ENCODE results near the gene PGA4. TPM values are rescaled to one million over a fixed set of nuclear protein-coding genes. Genes with fewer than 3 reads are reported as not detected.
"Not testable (repeated sequence)": the region's sequence is repeated elsewhere in the genome, so short reads cannot be mapped to it uniquely, and the experiment has no call there.

PGA4 gene
- total RNA-seq (ENCODE audit: low replicate concordance), result 1.6 and 7.0 TPM in 2 replicates
- long read RNA-seq, partial matches to known transcripts, result 0 of 1 reads
- long read RNA-seq, other reads (novel, unspliced or antisense), result 1 of 1 reads

DNA sequence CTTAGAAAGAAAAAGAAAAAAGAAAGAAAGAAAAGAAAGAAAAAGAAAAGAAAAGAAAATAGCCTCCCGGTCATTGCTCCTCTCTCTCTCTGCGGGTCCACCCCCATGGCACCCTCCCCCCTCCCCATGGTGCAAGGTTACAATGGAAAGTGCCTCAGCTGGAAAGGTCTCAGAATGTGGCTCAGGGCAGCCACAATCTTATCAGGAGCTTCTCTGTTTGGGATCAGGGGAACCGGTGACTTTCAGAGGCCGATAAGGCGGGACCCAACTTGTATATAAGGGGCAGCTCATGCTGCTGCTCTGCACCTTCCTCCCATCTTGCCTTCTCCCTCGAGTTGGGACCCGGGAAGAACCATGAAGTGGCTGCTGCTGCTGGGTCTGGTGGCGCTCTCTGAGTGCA lies at the start of gene PGA4:
Gene PGA4, plus strand, starts transcription at position 301 of the 400 bp plus-strand sequence. Its CDS starts 54 bp downstream, at position 355.
- not testable (repeated sequence) for H3K27ac Mint-ChIP-seq; H3K4me3 Mint-ChIP-seq; DNase-seq (ENCODE audit: extremely low spot score, unreplicated experiment); H3K4me1 Mint-ChIP-seq (ENCODE audit: unreplicated experiment); H3K36me3 Mint-ChIP-seq; H3K27me3 Mint-ChIP-seq; H3K9me3 Mint-ChIP-seq

DNA sequence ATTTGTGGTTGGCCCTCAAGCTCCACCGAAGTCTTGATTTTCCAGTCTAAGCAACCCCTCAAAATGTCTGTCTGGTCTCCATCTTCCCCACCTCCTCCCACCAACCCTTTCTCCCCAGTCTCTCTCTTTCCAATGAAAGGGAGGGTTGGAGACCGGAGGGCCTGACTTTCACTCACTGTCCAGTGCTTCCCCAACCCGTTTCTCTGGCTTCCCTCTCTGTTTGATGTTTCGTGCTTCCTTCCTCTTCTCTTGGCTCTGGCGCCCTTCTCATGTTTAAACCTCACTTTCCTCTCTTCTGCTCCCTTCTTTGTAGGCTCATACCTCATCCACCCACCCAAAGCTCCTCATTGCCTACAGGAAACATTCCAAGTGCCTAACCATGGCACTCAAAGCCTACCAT lies 49.8 kb upstream of the PGA4 start:
- Mint-ChIP-seq H3K9me3 (no peaks in the 10 kb centered on the region), H3K36me3 (no peaks in the 10 kb centered on the region), H3K27me3 (peaks cover 7% of the 10 kb centered on the region), H3K4me1 (ENCODE audit: unreplicated experiment) (no peaks in the 10 kb centered on the region), H3K27ac (no peak overlapping the region), H3K4me3 (no peak overlapping the region)
- TF ChIP-seq, protein P1, sequence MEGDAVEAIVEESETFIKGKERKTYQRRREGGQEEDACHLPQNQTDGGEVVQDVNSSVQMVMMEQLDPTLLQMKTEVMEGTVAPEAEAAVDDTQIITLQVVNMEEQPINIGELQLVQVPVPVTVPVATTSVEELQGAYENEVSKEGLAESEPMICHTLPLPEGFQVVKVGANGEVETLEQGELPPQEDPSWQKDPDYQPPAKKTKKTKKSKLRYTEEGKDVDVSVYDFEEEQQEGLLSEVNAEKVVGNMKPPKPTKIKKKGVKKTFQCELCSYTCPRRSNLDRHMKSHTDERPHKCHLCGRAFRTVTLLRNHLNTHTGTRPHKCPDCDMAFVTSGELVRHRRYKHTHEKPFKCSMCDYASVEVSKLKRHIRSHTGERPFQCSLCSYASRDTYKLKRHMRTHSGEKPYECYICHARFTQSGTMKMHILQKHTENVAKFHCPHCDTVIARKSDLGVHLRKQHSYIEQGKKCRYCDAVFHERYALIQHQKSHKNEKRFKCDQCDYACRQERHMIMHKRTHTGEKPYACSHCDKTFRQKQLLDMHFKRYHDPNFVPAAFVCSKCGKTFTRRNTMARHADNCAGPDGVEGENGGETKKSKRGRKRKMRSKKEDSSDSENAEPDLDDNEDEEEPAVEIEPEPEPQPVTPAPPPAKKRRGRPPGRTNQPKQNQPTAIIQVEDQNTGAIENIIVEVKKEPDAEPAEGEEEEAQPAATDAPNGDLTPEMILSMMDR (conservative IDR thresholded peaks at IDR 0.05), result no peak
- DNase-seq (ENCODE audit: extremely low spot score, unreplicated experiment), result no peak

DNA sequence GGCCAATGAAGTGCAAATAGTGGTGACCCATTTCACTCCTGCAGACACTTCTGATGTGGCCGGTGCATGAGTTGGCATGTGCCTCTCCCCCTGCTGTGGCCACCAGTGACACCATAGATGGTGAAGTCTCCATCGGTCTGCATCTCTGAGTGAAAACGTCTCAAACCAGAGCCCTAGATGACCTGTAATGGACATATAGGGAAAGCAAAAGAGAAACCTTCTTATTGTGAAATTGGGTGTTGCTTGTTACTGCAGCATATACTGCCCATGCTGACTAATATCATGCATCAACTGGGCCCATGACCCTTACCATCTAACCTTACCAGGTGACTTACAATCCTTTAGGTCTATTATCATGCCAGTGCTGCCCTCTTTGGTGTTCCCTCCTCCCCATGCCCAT lies 49.3 kb upstream of the PGA4 start:
- Mint-ChIP-seq H3K4me3 (no peak overlapping the region), H3K27me3 (peaks cover 7% of the 10 kb centered on the region), H3K36me3 (no peaks in the 10 kb centered on the region), H3K4me1 (ENCODE audit: unreplicated experiment) (no peaks in the 10 kb centered on the region), H3K9me3 (no peaks in the 10 kb centered on the region), H3K27ac (no peak overlapping the region)
- TF ChIP-seq, protein P1 (conservative IDR thresholded peaks at IDR 0.05), result no peak
- DNase-seq (ENCODE audit: extremely low spot score, unreplicated experiment), result no peak

DNA sequence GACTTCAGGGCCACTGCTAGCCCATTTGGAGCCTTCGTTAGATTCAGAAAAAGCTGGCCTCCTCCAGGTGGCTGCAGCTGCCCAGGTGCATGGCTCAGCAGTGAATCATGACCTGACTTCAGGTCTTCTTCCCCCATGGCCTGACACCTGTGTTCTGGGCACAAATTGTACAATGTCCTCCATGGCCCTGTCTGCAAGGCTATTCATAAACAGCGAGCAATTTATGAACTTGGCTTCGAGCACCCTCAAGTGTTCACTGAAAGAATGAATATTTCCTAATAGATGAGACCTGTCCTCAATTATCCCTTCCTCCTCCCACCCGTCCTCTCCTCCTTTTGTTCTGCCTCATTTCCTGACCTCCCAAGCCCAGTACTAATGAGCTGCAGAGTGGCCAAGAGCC lies 48.7 kb upstream of the PGA4 start:
- H3K36me3 Mint-ChIP-seq, result no peaks in the 10 kb centered on the region
- no peak overlapping the region for H3K4me3 Mint-ChIP-seq
- no peaks in the 10 kb centered on the region for H3K4me1 Mint-ChIP-seq (ENCODE audit: unreplicated experiment)
- DNase-seq (ENCODE audit: extremely low spot score, unreplicated experiment), result no peak
- H3K27me3 Mint-ChIP-seq, result peaks cover 7% of the 10 kb centered on the region
- H3K27ac Mint-ChIP-seq, result no peak overlapping the region
- TF ChIP-seq, protein P1 (conservative IDR thresholded peaks at IDR 0.05), result no peak
- H3K9me3 Mint-ChIP-seq, result no peaks in the 10 kb centered on the region

DNA sequence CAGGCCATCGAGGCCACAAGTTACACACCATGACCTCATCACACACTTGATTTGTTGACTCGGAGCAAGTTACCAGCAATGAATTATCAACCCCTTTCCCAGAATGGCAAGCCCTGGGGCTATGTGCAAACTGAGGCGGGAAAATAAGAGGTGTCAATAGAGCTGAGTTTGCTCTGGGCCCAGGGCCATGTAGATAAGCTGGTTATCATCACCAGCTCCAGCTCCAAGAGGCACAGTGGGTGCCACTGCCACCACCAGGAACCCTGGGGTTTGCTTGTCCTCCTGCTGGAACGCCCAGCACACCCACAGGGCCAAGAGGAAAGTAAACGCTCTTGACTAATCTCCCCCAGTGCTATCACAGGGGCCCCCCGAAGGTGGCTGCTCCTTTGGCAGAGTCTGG lies 47.9 kb upstream of the PGA4 start:
- Mint-ChIP-seq H3K4me1 (ENCODE audit: unreplicated experiment) (no peaks in the 10 kb centered on the region), H3K9me3 (no peaks in the 10 kb centered on the region)

DNA sequence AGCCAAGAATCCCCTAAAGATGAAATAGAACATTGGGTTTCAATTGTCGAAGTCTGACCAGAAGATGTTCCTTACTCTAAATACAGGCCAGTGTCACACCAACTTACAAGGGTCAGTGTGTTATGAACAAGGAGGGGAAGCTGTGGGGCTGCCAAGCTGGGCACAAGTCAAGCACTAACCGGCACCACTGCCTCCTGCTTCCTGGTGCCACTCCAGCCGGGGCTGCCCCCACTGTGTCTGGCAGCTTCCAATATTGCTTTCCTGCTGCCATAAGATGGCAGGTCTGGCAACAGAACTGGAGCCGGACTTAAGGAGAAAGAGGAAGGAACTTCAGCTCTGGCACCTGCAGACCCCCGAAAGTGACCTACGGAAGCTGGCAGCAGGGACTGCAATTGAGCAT lies 47.2 kb upstream of the PGA4 start:
- no peak overlapping the region for H3K4me3 Mint-ChIP-seq
- peaks cover 7% of the 10 kb centered on the region for H3K27me3 Mint-ChIP-seq
- H3K27ac Mint-ChIP-seq, result no peak overlapping the region
- TF ChIP-seq, protein P1 (conservative IDR thresholded peaks at IDR 0.05), result no peak
- no peaks in the 10 kb centered on the region for H3K9me3 Mint-ChIP-seq
- H3K4me1 Mint-ChIP-seq (ENCODE audit: unreplicated experiment), result no peaks in the 10 kb centered on the region
- H3K36me3 Mint-ChIP-seq, result no peaks in the 10 kb centered on the region
- DNase-seq (ENCODE audit: extremely low spot score, unreplicated experiment), result no peak

More for the DNA sequence above, 47.9 kb upstream of the PGA4 start:
- TF ChIP-seq, protein P1 (conservative IDR thresholded peaks at IDR 0.05), result no peak
- peaks cover 7% of the 10 kb centered on the region for H3K27me3 Mint-ChIP-seq
- no peak overlapping the region for H3K27ac Mint-ChIP-seq
- H3K4me3 Mint-ChIP-seq, result no peak overlapping the region
- no peak for DNase-seq (ENCODE audit: extremely low spot score, unreplicated experiment)
- no peaks in the 10 kb centered on the region for H3K36me3 Mint-ChIP-seq

Data from type B pancreatic cell (in vitro differentiated cells).